HEK293 (cell line): ENCODE results near the gene INPP5A.

Experiments
- AEBP2 ChIP-seq: fragments of 450-650 bp; formaldehyde crosslinking; IDR thresholded peaks from 2 replicates; pipeline ENCODE4 v1.5.1; 2016; ENCODE audit warnings: missing biosample characterization, missing genetic modification characterization, borderline replicate concordance
- BCL11B ChIP-seq: fragments of 450-650 bp; formaldehyde crosslinking; IDR thresholded peaks from 2 replicates; pipeline ENCODE4 v1.5.1; 2016; ENCODE audit warnings: low read depth, missing biosample characterization, missing genetic modification characterization
- GLIS2 ChIP-seq: fragments of 450-650 bp; formaldehyde crosslinking; IDR thresholded peaks from 2 replicates; pipeline ENCODE4 v1.5.1; 2016; ENCODE audit warnings: missing biosample characterization, missing genetic modification characterization
- INSM2 ChIP-seq: fragments of 450-650 bp; formaldehyde crosslinking; IDR thresholded peaks from 2 replicates; pipeline ENCODE4 v1.5.1; 2016; ENCODE audit warnings: missing biosample characterization, missing genetic modification characterization
- KLF1 ChIP-seq: fragments of 450-650 bp; formaldehyde crosslinking; IDR thresholded peaks from 2 replicates; pipeline ENCODE4 v1.5.1; 2016; ENCODE audit warnings: missing biosample characterization, missing genetic modification characterization
- KLF16 ChIP-seq: fragments of 450-650 bp; formaldehyde crosslinking; IDR thresholded peaks from 2 replicates; pipeline ENCODE4 v1.5.1; 2017; ENCODE audit warnings: missing biosample characterization, missing genetic modification characterization
- WT1 ChIP-seq: fragments of 450-650 bp; formaldehyde crosslinking; IDR thresholded peaks from 2 replicates; pipeline ENCODE4 v1.5.1; 2016; ENCODE audit warnings: missing biosample characterization, missing genetic modification characterization
- ZBTB7A ChIP-seq: fragments of 450-650 bp; formaldehyde crosslinking; IDR thresholded peaks from 2 replicates; pipeline ENCODE4 v1.5.1; 2016; ENCODE audit warnings: low read depth, missing biosample characterization, missing genetic modification characterization
- ZEB2 ChIP-seq: fragments of 450-650 bp; formaldehyde crosslinking; IDR thresholded peaks from 2 replicates; pipeline ENCODE4 v1.5.1; 2016; ENCODE audit warnings: missing biosample characterization, missing genetic modification characterization
- ZNF169 ChIP-seq: fragments of 450-650 bp; formaldehyde crosslinking; IDR thresholded peaks from 2 replicates; pipeline ENCODE4 v1.5.1; 2016; ENCODE audit warnings: missing biosample characterization, missing genetic modification characterization
- ZNF174 ChIP-seq: fragments of 450-650 bp; formaldehyde crosslinking; IDR thresholded peaks from 2 replicates; pipeline ENCODE4 v1.5.0; 2017; ENCODE audit warnings: missing biosample characterization, mild to moderate bottlenecking, missing genetic modification characterization
- ZNF214 ChIP-seq: fragments of 450-650 bp; formaldehyde crosslinking; IDR thresholded peaks from 2 replicates; pipeline ENCODE4 v1.5.1; 2017; ENCODE audit warnings: missing biosample characterization, mild to moderate bottlenecking, missing genetic modification characterization, borderline replicate concordance
- ZNF221 ChIP-seq: fragments of 450-650 bp; formaldehyde crosslinking; IDR thresholded peaks from 2 replicates; pipeline ENCODE4 v1.5.1; 2017; ENCODE audit warnings: missing biosample characterization, missing genetic modification characterization, borderline replicate concordance
- ZNF266 ChIP-seq: fragments of 450-650 bp; formaldehyde crosslinking; IDR thresholded peaks from 2 replicates; pipeline ENCODE4 v1.5.1; 2016; ENCODE audit warnings: missing biosample characterization, missing genetic modification characterization, low read depth
- ZNF350 ChIP-seq: fragments of 450-650 bp; formaldehyde crosslinking; IDR thresholded peaks from 2 replicates; pipeline ENCODE4 v1.5.0; 2017; ENCODE audit warnings: missing biosample characterization, mild to moderate bottlenecking, missing genetic modification characterization
- ZNF391 ChIP-seq: fragments of 450-650 bp; formaldehyde crosslinking; IDR thresholded peaks from 2 replicates; pipeline ENCODE4 v1.5.1; 2016; ENCODE audit warnings: low read depth, missing biosample characterization, missing genetic modification characterization, borderline replicate concordance
- ZNF48 ChIP-seq: fragments of 450-650 bp; formaldehyde crosslinking; IDR thresholded peaks from 2 replicates; pipeline ENCODE4 v1.5.1; 2016; ENCODE audit warnings: missing biosample characterization, missing genetic modification characterization
- ZNF555 ChIP-seq: fragments of 450-650 bp; formaldehyde crosslinking; conservative IDR thresholded peaks from 2 replicates; pipeline ENCODE4 v1.5.1; 2017; ENCODE audit warnings: missing biosample characterization, mild to moderate bottlenecking, missing genetic modification characterization, inconsistent platforms
- ZNF571 ChIP-seq: fragments of 450-650 bp; formaldehyde crosslinking; IDR thresholded peaks from 2 replicates; pipeline ENCODE4 v1.5.0; 2017; ENCODE audit warnings: missing biosample characterization, missing genetic modification characterization
- ZNF596 ChIP-seq: fragments of 450-650 bp; IDR thresholded peaks from 2 replicates; pipeline ENCODE4 v1.5.0; 2018; ENCODE audit warnings: missing biosample characterization, mild to moderate bottlenecking, missing genetic modification characterization, moderate library complexity
- ZNF629 ChIP-seq: fragments of 450-650 bp; formaldehyde crosslinking; IDR thresholded peaks from 2 replicates; pipeline ENCODE4 v1.5.1; 2017; ENCODE audit warnings: missing biosample characterization, missing genetic modification characterization
- ZNF654 ChIP-seq: fragments of 450-650 bp; formaldehyde crosslinking; IDR thresholded peaks from 2 replicates; pipeline ENCODE4 v1.5.1; 2016; ENCODE audit warnings: low read depth, missing biosample characterization, missing genetic modification characterization
- ZNF664 ChIP-seq: fragments of 450-650 bp; formaldehyde crosslinking; IDR thresholded peaks from 2 replicates; pipeline ENCODE4 v1.5.1; 2016; ENCODE audit warnings: missing biosample characterization, missing genetic modification characterization
- ZNF747 ChIP-seq: fragments of 450-650 bp; formaldehyde crosslinking; IDR thresholded peaks from 2 replicates; pipeline ENCODE4 v1.5.1; 2016; ENCODE audit warnings: missing biosample characterization, missing genetic modification characterization
- ZSCAN23 ChIP-seq: fragments of 450-650 bp; formaldehyde crosslinking; IDR thresholded peaks from 2 replicates; pipeline ENCODE4 v1.5.1; 2016; ENCODE audit warnings: missing biosample characterization, missing genetic modification characterization
- TF ChIP-seq, protein P1 (sequence below): fragments of 450-650 bp; formaldehyde crosslinking; optimal IDR thresholded peaks from 2 replicates; pipeline ENCODE3; 2016; ENCODE audit warnings: missing biosample characterization, mild to moderate bottlenecking, missing genetic modification characterization
- TF ChIP-seq, protein P2 (sequence below): fragments of 450-650 bp; formaldehyde crosslinking; IDR thresholded peaks from 2 replicates; pipeline ENCODE4 v1.5.1; 2016; ENCODE audit warnings: missing biosample characterization, missing genetic modification characterization
- TF ChIP-seq, protein P3 (sequence below): fragments of 450-650 bp; formaldehyde crosslinking; IDR thresholded peaks from 2 replicates; pipeline ENCODE4 v1.5.1; 2016; ENCODE audit warnings: missing biosample characterization, missing genetic modification characterization
- TF ChIP-seq, protein P4 (sequence below): fragments of 450-650 bp; formaldehyde crosslinking; IDR thresholded peaks from 2 replicates; pipeline ENCODE4 v1.5.1; 2017; ENCODE audit warnings: missing biosample characterization, mild to moderate bottlenecking, missing genetic modification characterization, moderate library complexity

The INPP5A gene

DNA sequence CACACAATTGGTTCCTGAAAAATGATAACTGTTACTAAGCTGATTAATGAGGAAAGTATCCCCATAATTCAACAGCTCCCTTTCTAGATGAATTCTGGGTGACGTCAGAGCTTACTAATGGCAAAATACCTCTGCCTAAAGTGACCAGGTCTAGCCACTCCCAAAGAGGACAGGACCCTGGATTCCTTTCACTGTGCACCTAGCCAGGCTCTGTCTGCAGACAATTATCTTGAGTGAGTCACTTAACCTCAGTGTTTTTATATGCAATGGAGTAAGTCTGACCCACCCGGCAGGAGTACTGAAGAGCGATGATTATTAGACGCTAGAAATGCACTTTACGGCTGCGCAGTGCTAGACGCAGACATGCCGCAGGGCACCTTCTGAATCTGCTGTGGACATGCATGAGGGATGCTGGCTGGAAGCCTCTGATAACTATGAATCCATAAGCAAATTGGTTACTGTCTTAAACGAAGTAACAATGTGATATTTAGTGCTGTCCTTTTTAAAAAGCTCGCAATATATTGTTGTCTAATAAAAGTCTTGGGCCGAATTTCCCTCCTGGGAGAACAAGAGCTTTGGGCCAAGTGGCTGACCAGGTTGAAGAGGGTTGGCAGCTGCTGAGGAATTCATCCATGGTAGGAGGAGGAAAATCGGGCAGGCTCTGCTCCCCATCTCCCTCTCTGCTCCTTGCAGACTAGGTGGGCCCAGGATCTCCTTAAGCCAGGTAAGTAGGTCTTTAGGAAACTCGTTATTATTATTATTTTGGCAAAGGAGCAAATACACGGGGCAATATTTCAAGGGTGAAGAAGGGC lies 4.6 kb upstream of the INPP5A start (continued):
- TF ChIP-seq, protein P1, sequence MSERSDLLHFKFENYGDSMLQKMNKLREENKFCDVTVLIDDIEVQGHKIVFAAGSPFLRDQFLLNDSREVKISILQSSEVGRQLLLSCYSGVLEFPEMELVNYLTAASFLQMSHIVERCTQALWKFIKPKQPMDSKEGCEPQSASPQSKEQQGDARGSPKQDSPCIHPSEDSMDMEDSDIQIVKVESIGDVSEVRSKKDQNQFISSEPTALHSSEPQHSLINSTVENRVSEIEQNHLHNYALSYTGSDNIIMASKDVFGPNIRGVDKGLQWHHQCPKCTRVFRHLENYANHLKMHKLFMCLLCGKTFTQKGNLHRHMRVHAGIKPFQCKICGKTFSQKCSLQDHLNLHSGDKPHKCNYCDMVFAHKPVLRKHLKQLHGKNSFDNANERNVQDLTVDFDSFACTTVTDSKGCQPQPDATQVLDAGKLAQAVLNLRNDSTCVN (tag by site-specific recombination): no peak
- TF ChIP-seq WT1 (tag by site-specific recombination) (no peak), ZNF654 (tag by site-specific recombination) (no peak), KLF1 (tag by site-specific recombination) (no peak), ZEB2 (tag by site-specific recombination) (no peak), ZNF169 (tag by site-specific recombination) (no peak), ZNF555 (tag by site-specific recombination) (no peak), KLF16 (tag by site-specific recombination) (no peak), ZBTB7A (tag by site-specific recombination) (no peak), ZNF664 (tag by site-specific recombination) (no peak), ZNF174 (tag by site-specific recombination) (no peak), ZNF214 (tag by site-specific recombination) (no peak), INSM2 (no peak), ZNF747 (tag by site-specific recombination) (no peak), BCL11B (tag by site-specific recombination) (no peak), ZSCAN23 (tag by site-specific recombination) (no peak), AEBP2 (tag by site-specific recombination) (no peak), GLIS2 (tag by site-specific recombination) (no peak), ZNF391 (tag by site-specific recombination) (no peak), ZNF266 (tag by site-specific recombination) (no peak), ZNF571 (tag by site-specific recombination) (no peak), ZNF350 (tag by site-specific recombination) (no peak), ZNF629 (tag by site-specific recombination) (peak; percentile 57), ZNF48 (tag by site-specific recombination) (no peak), ZNF596 (tag by site-specific recombination) (no peak), ZNF221 (tag by site-specific recombination) (no peak)
- TF ChIP-seq, protein P2, sequence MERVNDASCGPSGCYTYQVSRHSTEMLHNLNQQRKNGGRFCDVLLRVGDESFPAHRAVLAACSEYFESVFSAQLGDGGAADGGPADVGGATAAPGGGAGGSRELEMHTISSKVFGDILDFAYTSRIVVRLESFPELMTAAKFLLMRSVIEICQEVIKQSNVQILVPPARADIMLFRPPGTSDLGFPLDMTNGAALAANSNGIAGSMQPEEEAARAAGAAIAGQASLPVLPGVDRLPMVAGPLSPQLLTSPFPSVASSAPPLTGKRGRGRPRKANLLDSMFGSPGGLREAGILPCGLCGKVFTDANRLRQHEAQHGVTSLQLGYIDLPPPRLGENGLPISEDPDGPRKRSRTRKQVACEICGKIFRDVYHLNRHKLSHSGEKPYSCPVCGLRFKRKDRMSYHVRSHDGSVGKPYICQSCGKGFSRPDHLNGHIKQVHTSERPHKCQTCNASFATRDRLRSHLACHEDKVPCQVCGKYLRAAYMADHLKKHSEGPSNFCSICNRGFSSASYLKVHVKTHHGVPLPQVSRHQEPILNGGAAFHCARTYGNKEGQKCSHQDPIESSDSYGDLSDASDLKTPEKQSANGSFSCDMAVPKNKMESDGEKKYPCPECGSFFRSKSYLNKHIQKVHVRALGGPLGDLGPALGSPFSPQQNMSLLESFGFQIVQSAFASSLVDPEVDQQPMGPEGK (tag by site-specific recombination): no peak
- TF ChIP-seq, protein P3, sequence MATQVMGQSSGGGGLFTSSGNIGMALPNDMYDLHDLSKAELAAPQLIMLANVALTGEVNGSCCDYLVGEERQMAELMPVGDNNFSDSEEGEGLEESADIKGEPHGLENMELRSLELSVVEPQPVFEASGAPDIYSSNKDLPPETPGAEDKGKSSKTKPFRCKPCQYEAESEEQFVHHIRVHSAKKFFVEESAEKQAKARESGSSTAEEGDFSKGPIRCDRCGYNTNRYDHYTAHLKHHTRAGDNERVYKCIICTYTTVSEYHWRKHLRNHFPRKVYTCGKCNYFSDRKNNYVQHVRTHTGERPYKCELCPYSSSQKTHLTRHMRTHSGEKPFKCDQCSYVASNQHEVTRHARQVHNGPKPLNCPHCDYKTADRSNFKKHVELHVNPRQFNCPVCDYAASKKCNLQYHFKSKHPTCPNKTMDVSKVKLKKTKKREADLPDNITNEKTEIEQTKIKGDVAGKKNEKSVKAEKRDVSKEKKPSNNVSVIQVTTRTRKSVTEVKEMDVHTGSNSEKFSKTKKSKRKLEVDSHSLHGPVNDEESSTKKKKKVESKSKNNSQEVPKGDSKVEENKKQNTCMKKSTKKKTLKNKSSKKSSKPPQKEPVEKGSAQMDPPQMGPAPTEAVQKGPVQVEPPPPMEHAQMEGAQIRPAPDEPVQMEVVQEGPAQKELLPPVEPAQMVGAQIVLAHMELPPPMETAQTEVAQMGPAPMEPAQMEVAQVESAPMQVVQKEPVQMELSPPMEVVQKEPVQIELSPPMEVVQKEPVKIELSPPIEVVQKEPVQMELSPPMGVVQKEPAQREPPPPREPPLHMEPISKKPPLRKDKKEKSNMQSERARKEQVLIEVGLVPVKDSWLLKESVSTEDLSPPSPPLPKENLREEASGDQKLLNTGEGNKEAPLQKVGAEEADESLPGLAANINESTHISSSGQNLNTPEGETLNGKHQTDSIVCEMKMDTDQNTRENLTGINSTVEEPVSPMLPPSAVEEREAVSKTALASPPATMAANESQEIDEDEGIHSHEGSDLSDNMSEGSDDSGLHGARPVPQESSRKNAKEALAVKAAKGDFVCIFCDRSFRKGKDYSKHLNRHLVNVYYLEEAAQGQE (tag by site-specific recombination): no peak
- TF ChIP-seq, protein P4, sequence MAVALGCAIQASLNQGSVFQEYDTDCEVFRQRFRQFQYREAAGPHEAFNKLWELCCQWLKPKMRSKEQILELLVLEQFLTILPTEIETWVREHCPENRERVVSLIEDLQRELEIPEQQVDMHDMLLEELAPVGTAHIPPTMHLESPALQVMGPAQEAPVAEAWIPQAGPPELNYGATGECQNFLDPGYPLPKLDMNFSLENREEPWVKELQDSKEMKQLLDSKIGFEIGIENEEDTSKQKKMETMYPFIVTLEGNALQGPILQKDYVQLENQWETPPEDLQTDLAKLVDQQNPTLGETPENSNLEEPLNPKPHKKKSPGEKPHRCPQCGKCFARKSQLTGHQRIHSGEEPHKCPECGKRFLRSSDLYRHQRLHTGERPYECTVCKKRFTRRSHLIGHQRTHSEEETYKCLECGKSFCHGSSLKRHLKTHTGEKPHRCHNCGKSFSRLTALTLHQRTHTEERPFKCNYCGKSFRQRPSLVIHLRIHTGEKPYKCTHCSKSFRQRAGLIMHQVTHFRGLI (tag by site-specific recombination): no peak
